CD4-positive, alpha-beta memory T cell (primary cell): Measurements from ENCODE around the gene PPP1R3A. TPM values are rescaled to one million over a fixed set of nuclear protein-coding genes. Genes with fewer than 3 reads are reported as not detected.

Experiments used
- CTCF ChIA-PET: fragments of 350-600 bp; sonication (Branson Sonifier 250); formaldehyde crosslinking; loops from one replicate; lab custom pipeline; 2021; ENCODE audit warnings: inconsistent platforms; ENCODE audit not compliant: partially characterized antibody; lab: Charles Lee
- POLR2A ChIA-PET: fragments of 350-600 bp; sonication (Branson Sonifier 250); formaldehyde crosslinking; loops from one replicate; lab custom pipeline; 2021; ENCODE audit not compliant: partially characterized antibody; lab: Charles Lee
- DNase-seq, 5 donors: peaks; one replicate each; pipeline versions ENCODE4 v3.0.0 to v3.0.0-alpha.2; 2020 to 2022; ENCODE audit warnings: mixed read lengths in 1 of 5
- H3K27ac ChIP-seq: one replicate; pipeline ENCODE4 v1.7.0; 2013; ENCODE audit warnings: low read depth, low read length
- H3K27me3 ChIP-seq: 2 replicates; pipeline ENCODE4 v1.7.0; 2013; ENCODE audit warnings: mild to moderate bottlenecking, low read length, moderate library complexity; ENCODE audit not compliant: insufficient read depth
- H3K36me3 ChIP-seq: 2 replicates; pipeline ENCODE4 v1.7.0; 2013; ENCODE audit warnings: mild to moderate bottlenecking, low read length, moderate library complexity; ENCODE audit not compliant: insufficient read depth
- H3K4me1 ChIP-seq: 2 replicates; pipeline ENCODE4 v1.7.0; 2013; ENCODE audit warnings: mild to moderate bottlenecking, low read length, moderate library complexity; ENCODE audit not compliant: insufficient read depth
- H3K4me3 ChIP-seq, 2 donors: one replicate each; pipeline ENCODE4 v1.7.0; 2013; ENCODE audit warnings: low read length in 2 of 2, mild to moderate bottlenecking in 1 of 2
- H3K9me3 ChIP-seq, 2 donors: one replicate each; pipeline ENCODE4 v1.7.0; 2013; ENCODE audit warnings: low read length in 2 of 2, control low read depth in 1 of 2; ENCODE audit not compliant: control insufficient read depth in 1 of 2
- H3K27ac Mint-ChIP-seq, 7 donors: one replicate each; pipeline ENCODE4 v1.8.0; 2020 to 2021; ENCODE audit warnings: mixed read lengths in 7 of 7, mild to moderate bottlenecking in 6 of 7, inconsistent platforms in 3 of 7, moderate library complexity in 3 of 7
- H3K27me3 Mint-ChIP-seq, 2 donors: one replicate each; pipeline ENCODE4 v1.8.0; 2020 to 2021; ENCODE audit warnings: mixed read lengths in 2 of 2
- H3K36me3 Mint-ChIP-seq, 2 donors: one replicate each; pipeline ENCODE4 v1.8.0; 2020 to 2021; ENCODE audit warnings: mixed read lengths in 2 of 2, inconsistent platforms in 1 of 2, mild to moderate bottlenecking in 1 of 2
- H3K4me1 Mint-ChIP-seq, 4 donors: one replicate each; pipeline ENCODE4 v1.8.0; 2020 to 2021; ENCODE audit warnings: mixed read lengths in 4 of 4, mild to moderate bottlenecking in 1 of 4
- H3K4me3 Mint-ChIP-seq, 8 donors: one replicate each; pipeline ENCODE4 v1.8.0; 2020 to 2021; ENCODE audit warnings: mixed read lengths in 8 of 8, mild to moderate bottlenecking in 7 of 8, moderate library complexity in 6 of 8, inconsistent platforms in 3 of 8
- H3K9me3 Mint-ChIP-seq, 8 donors: one replicate each; pipeline ENCODE4 v1.8.0; 2020 to 2021; ENCODE audit warnings: mixed read lengths in 8 of 8, mild to moderate bottlenecking in 5 of 8, inconsistent platforms in 3 of 8, moderate library complexity in 1 of 8
- intact Hi-C: fragments of 100-400 bp; cut with micrococcal nuclease; formaldehyde crosslinking; loops from one replicate; pipeline ENCODE4 v1.15.1; 2023
- polyA plus RNA-seq, 2 donors: library from polyadenylated mRNA; unstranded; fragments of 300-500 nt; fragmentation: Illumina TruSeq; gene quantifications; one replicate each; pipeline ENCODE4 v1.2.3, GENCODE V29; 2021
- total RNA-seq, 2 experiments: library from RNA; stranded (reverse); gene quantifications; one replicate each; pipeline ENCODE4 v1.2.3, GENCODE V29; 2021

Gene PPP1R3A
- total and polyA plus RNA-seq, 4 experiments from 2014 or later: not detected

GRCh38 chr7:113912876-113913275, 5.9 kb downstream of the PPP1R3A start:
- intact Hi-C loops: no loop called here
- Mint-ChIP-seq H3K9me3 (peaks cover 0 to 2% (median 0%) of the 10 kb centered on the region in 8 donors), H3K27ac (no peak overlapping the region), H3K4me1 (no peaks in the 10 kb centered on the region), H3K36me3 (no peaks in the 10 kb centered on the region), H3K27me3 (no peaks in the 10 kb centered on the region), H3K4me3 (no peak overlapping the region)
- Histone ChIP-seq H3K4me3 (no peak overlapping the region), H3K36me3 (no peaks in the 10 kb centered on the region), H3K27me3 (no peaks in the 10 kb centered on the region), H3K9me3 (no peaks in the 10 kb centered on the region), H3K27ac (no peak overlapping the region), H3K4me1 (no peaks in the 10 kb centered on the region)
- CTCF ChIA-PET: no interaction called here
- no peak for DNase-seq
- POLR2A ChIA-PET: no interaction called here

- Mint-ChIP-seq H3K4me1 (no peaks in the 10 kb centered on the region), H3K27ac (no peak overlapping the region), H3K4me3 (no peak overlapping the region), H3K9me3 (peaks cover 0 to 2% (median 0%) of the 10 kb centered on the region in 8 donors), H3K27me3 (no peaks in the 10 kb centered on the region), H3K36me3 (no peaks in the 10 kb centered on the region)
- intact Hi-C loops: no loop called here
- DNase-seq: no peak
- H3K4me1 ChIP-seq: no peaks in the 10 kb centered on the region
- no peaks in the 10 kb centered on the region for H3K36me3 ChIP-seq
- CTCF ChIA-PET: no interaction called here
- H3K27me3 ChIP-seq: no peaks in the 10 kb centered on the region
- POLR2A ChIA-PET: no interaction called here
- H3K4me3 ChIP-seq: no peak overlapping the region
- H3K9me3 ChIP-seq: no peaks in the 10 kb centered on the region
- no peak overlapping the region for H3K27ac ChIP-seq
Observed at GRCh38 chr7:113907617-113908016, 11.2 kb downstream of the PPP1R3A start.

DNA sequence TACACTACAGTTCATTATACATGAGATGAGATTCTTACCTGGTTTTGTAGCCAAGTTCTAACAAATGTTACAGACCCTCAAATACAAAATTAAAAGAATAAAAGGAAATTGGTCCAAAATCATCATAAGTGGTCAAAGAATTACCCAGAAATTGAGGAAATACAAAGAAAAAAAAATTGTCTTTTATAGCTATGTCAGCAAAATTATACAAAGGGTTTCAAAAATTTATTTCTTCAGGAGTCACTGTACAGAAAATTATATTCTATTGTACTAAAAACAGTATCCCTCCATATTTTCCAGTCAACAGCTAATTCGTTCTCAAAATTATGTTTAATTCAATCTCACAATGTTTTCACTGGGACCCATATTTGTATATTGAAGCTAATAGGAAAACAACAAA, 14.3 kb downstream of the PPP1R3A start:
- ChIA-PET CTCF (no interaction called here), POLR2A (no interaction called here)
- Mint-ChIP-seq H3K4me1 (no peaks in the 10 kb centered on the region), H3K36me3 (no peaks in the 10 kb centered on the region), H3K27ac (no peak overlapping the region), H3K4me3 (no peak overlapping the region), H3K9me3 (peaks cover 0 to 2% (median 0%) of the 10 kb centered on the region in 8 donors), H3K27me3 (no peaks in the 10 kb centered on the region)
- H3K4me1 ChIP-seq: no peaks in the 10 kb centered on the region
- no peak overlapping the region for H3K4me3 ChIP-seq
- intact Hi-C loops: no loop called here
- no peaks in the 10 kb centered on the region for H3K36me3 ChIP-seq
- no peak overlapping the region for H3K27ac ChIP-seq
- no peaks in the 10 kb centered on the region for H3K27me3 ChIP-seq
- no peak for DNase-seq
- no peaks in the 10 kb centered on the region for H3K9me3 ChIP-seq

DNA sequence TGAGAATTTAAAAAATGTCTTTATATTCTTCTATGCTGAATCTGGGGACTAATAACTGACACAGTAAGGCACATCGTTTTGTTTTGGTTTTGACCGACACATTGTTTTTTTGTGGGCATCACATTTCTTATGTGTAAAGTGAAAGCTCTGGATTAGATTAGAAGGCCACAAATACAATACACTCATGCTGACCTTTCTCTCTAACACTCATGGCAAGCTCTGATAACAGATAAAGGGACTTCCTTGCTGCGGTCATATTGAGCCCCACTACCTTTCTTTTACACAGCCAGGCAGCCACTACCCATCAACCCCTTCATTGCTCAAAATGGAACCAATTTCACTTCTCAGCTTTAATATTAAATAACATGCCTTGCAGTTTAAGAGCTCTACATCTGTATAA, 26.0 kb downstream of the PPP1R3A start:
- no peak for DNase-seq
- Mint-ChIP-seq H3K27ac (no peak overlapping the region), H3K4me3 (no peak overlapping the region), H3K27me3 (no peaks in the 10 kb centered on the region), H3K4me1 (no peaks in the 10 kb centered on the region), H3K36me3 (no peaks in the 10 kb centered on the region), H3K9me3 (peaks cover 0 to 3% (median 0%) of the 10 kb centered on the region in 8 donors)
- Histone ChIP-seq H3K27ac (no peak overlapping the region), H3K36me3 (no peaks in the 10 kb centered on the region), H3K4me3 (no peak overlapping the region), H3K9me3 (no peaks in the 10 kb centered on the region), H3K4me1 (no peaks in the 10 kb centered on the region), H3K27me3 (no peaks in the 10 kb centered on the region)
- POLR2A ChIA-PET: no interaction called here
- intact Hi-C loops: no loop called here
- CTCF ChIA-PET: no interaction called here

GRCh38 chr7:113891828-113892227, 27.0 kb downstream of the PPP1R3A start:
- intact Hi-C loops: no loop called here
- Mint-ChIP-seq H3K4me3 (no peak overlapping the region), H3K9me3 (peaks cover 0 to 3% (median 0%) of the 10 kb centered on the region in 8 donors), H3K4me1 (no peaks in the 10 kb centered on the region), H3K27ac (no peak overlapping the region), H3K36me3 (no peaks in the 10 kb centered on the region), H3K27me3 (no peaks in the 10 kb centered on the region)
- H3K9me3 ChIP-seq: no peaks in the 10 kb centered on the region
- DNase-seq: no peak
- no peaks in the 10 kb centered on the region for H3K4me1 ChIP-seq
- H3K27me3 ChIP-seq: no peaks in the 10 kb centered on the region
- POLR2A ChIA-PET: no interaction called here
- no peaks in the 10 kb centered on the region for H3K36me3 ChIP-seq
- no peak overlapping the region for H3K27ac ChIP-seq
- CTCF ChIA-PET: no interaction called here
- H3K4me3 ChIP-seq: no peak overlapping the region

GRCh38 chr7:113891031-113891350, 27.8 kb downstream of the PPP1R3A start:
- Mint-ChIP-seq H3K4me1 (no peaks in the 10 kb centered on the region), H3K27ac (no peak overlapping the region), H3K9me3 (peaks cover 0 to 3% (median 0%) of the 10 kb centered on the region in 8 donors), H3K36me3 (no peaks in the 10 kb centered on the region), H3K27me3 (no peaks in the 10 kb centered on the region), H3K4me3 (no peak overlapping the region)
- no peak overlapping the region for H3K4me3 ChIP-seq
- ChIA-PET CTCF (no interaction called here), POLR2A (no interaction called here)
- no peaks in the 10 kb centered on the region for H3K4me1 ChIP-seq
- no peaks in the 10 kb centered on the region for H3K9me3 ChIP-seq
- DNase-seq: no peak
- H3K27me3 ChIP-seq: no peaks in the 10 kb centered on the region
- no peaks in the 10 kb centered on the region for H3K36me3 ChIP-seq
- H3K27ac ChIP-seq: no peak overlapping the region
- intact Hi-C loops: no loop called here

DNA sequence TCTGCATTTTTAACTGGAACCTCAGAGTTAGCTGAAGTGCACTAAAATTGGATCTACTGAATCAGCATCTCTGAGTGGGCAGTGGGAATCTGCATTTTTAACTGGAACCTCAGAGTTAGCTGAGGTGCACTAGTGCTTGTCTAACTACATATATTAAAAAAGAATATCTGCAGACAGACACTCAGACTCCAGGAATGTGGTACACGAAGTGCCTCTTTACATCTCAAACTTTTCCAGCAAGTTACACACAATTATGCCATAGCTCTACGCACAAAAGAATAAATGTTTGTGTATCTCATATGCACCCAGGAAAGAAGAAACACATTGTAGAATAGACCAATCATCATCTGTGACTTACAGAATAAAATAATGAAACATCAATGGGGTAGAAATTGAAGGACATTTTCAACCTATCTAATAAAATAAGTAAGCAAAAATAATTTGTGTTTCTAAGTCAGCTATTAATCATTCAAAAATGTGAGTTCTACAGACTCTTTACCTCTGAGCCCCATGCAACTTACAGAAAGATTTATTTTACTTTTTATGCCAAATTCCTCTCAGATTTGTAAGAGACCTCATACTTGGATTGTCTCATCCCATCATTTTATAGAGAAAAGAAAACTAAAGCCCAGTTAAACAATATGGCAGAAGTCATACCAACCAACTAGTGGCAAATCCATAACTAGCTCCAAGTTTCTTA, 28.3 kb downstream of the PPP1R3A start:
- DNase-seq: no peak
- Histone ChIP-seq H3K27ac (no peak overlapping the region), H3K4me1 (no peaks in the 10 kb centered on the region), H3K27me3 (no peaks in the 10 kb centered on the region), H3K9me3 (no peaks in the 10 kb centered on the region), H3K4me3 (no peak overlapping the region), H3K36me3 (no peaks in the 10 kb centered on the region)
- ChIA-PET POLR2A (no interaction called here), CTCF (no interaction called here)
- H3K36me3 Mint-ChIP-seq: no peaks in the 10 kb centered on the region
- H3K27ac Mint-ChIP-seq: no peak overlapping the region
- intact Hi-C loops: no loop called here
- peaks cover 0 to 3% (median 0%) of the 10 kb centered on the region in 8 donors for H3K9me3 Mint-ChIP-seq
- no peak overlapping the region for H3K4me3 Mint-ChIP-seq
- no peaks in the 10 kb centered on the region for H3K27me3 Mint-ChIP-seq
- H3K4me1 Mint-ChIP-seq: no peaks in the 10 kb centered on the region
